Activated CD8-positive, alpha-beta memory T cell treated with anti-CD3 and anti-CD28 coated beads for 1 hour (primary cell): Measurements from ENCODE around the gene TNP1.

Experiments
- DNase-seq, 2 donors: peaks; one replicate each; pipeline ENCODE4 v3.0.0-alpha.2; 2020; ENCODE audit warnings: low read depth in 1 of 2; ENCODE audit errors: extremely low read depth in 1 of 2

TNP1 gene

DNA sequence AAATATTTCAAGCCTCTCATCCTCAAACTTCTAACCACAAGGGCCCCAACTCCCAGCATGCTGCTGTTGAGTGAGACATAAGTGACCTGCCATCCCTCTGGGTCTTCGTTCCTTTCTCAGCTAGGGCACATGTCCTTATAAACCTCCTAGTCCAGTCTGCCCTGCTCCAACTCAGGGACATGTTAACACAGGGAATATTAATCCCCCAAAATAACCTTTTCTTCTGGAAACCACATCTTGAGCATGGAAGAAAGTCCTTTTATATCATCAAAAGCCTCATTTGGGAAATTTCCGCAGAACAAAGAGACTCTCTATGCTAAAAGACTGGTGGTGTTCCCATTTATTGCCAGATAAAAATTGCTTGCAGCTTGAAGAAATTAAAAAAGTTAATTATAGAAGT lies 14.4 kb downstream of the TNP1 start:
- DNase-seq = no peak

DNA sequence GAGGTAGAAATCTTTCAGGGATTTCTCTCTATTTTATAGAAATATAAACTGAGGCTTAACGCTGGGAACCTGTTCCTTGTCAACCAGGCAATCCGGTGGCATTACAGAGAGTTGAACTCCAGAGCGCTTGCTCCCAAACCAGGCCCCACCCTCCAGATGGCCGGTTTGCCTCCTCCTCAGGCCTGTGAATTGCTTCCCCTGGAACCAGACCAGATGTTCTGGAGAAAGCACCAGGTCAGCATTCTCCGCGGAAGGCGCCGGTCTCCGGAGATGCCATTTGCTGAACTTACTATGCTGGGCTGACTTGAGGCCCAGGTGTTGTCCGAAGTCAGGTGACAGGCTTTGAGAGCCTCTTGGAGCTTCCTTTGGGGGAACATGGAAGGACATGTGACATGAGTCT lies 17.2 kb downstream of the TNP1 start:
- DNase-seq = no peak

DNA sequence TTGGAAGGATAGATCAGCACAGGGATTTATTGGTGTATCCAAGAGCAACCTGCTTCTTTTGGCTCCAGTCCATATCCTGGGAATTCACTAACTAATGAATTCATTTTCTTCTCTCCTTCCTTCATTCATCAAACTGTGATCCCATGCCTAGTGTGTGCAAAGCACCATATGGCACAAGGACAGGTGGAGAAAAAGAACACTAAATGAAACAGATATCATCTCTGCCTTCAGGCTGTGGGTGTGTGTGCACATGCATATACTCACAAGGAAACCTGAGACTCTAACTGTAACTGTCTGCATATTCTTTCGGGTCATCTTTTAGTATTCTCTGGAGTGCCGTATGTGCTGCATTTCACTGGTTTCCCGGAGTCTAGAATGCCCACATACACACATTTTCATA lies 20.2 kb downstream of the TNP1 start:
- DNase-seq = no peak

DNA sequence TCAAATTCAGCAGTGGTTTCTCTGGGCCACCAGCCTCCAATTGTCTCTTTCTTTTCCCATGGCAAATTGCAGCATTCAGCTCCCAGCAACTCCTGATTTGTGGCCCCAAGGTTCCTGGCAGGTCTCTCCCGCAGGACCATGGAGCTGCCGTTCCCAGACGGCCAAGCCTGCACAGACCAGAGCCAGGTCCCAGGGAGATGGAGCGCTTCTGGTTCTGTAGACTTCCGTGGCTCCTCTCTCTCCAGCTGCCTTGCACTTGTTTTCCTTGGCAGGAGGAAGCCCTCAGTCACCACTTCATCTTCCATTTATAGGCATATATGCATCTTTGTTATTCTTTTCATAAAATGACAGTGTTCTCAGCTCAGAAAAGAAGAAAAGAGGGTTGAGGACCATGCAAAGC lies 21.7 kb downstream of the TNP1 start:
- no peak for DNase-seq

DNA sequence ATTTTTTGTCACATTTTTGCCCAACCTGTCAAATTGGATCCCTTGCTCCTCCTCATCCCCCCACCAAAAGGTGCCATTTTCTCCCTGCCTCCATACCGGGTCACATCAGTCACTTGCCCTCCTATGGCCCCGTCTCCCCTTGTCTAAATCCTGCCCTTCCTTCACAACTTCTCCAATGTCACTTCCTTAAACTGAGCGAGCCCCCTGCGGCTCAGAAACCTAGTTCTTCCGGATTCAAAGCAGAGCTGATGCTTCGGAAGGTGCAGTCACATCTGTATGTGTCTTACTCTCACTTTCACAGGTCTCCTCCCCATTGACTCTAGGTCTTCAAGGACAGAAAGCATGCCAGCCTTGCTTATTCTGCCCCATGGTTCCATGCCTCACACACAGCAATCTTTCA lies 22.1 kb downstream of the TNP1 start:
- no peak for DNase-seq

DNA sequence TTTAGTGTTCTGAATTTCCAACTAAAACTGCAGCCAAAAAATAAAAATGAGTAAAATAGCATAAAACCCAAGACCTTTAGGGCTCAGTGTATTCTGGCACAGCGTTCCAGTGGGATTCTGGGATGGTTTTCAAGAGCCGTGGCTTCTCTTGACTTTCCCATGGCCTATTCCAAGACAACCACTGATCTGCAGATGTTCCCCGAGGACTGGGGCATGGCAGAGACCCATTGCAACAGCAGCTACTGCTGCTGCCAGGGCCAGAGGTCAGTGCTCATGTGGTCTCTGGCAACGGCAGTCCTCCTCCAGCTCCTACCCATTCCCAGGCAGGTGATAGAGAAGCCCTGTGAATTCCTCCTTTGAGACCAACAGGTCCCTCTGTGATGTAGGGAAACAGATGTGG lies 26.8 kb downstream of the TNP1 start:
- DNase-seq = no peak

DNA sequence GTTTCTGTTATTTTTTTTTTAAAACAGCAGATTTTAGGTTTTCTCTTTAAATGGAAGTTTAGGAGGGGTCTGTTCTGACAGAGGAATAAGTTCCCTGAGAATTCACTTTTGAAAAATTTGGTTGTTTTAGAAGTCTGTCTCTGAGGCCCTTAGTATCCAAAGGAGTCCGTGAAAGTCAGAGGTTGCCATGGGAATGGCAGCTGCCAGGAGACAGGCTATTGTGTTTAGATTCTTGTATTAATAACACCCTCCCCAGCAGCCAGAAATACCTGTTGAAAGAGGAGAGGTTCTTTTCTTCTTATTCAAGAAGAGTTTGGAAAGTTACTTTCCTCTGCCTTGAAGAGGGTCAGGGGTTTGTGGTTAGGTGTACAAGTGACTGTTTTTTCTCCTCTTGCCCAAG lies 29.5 kb downstream of the TNP1 start:
- no peak for DNase-seq

DNA sequence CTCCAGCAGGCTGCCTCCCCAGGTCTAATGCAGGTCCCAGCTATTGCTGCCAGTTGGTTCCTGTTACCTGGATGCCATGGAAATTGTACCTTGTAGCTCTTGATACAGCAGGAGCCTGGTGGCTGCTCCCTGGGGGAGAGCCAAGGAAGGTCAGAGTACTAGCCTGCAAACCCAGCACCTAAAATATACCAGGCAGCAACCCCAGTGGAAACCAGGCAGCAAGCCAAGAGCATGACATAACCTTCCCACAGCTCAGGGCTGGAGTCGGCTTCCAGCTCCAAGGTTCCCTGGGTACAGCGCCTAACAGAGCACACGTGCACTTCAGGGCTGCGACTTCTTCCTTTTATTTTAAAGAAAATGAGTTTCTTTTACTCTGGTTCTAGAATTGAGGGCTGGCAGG lies 30.3 kb downstream of the TNP1 start:
- no peak for DNase-seq

DNA sequence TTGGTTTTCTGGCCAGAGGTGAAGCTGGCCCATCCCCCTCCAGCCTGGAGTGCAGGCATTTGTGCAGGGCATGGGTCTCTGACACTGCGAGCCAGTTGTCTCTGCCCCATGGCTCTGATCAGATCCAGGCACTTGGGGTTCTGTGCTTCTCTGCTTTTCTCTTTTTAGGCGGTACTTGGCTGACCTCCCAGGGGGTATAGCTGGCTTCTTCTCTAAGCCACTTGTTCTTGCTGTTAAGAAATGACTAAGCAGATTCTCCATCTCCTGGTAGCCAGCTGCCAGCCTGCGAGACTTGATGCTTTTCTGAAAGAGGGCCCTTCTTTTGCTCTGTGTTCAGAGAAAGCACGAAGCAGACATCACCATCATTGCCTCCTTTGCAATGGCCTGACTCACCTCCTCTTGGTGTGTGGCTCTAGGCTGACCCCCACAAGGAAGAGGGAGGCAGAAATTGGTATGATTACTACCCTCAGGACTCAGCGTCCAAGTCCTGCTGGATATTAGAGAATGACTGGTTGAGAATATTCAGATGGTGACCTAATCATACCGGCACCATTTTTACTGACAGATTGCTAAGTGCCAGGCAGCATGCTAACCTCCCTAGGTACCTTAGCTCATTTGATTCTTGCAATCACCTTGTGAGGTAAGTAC lies 32.7 kb downstream of the TNP1 start:
- DNase-seq = no peak

DNA sequence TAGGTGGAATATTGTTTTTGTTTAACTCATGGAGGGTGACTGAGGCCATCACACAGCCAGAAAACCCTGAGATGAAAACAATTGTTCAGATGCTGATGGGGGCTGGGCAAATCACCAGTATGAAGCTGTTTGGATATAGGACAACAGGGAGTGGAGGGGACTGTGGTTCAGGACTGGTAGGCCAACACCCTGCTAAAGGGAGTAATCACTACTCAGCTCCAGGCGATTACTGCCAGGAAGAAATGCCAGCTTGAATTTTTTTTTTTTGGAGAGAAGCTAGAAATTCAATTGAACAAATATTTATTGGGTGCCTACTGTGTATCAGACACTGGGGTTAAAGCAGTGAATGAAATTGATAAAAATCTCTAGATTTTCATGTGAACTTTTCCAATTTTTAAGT lies 37.4 kb downstream of the TNP1 start:
- DNase-seq = no peak

DNA sequence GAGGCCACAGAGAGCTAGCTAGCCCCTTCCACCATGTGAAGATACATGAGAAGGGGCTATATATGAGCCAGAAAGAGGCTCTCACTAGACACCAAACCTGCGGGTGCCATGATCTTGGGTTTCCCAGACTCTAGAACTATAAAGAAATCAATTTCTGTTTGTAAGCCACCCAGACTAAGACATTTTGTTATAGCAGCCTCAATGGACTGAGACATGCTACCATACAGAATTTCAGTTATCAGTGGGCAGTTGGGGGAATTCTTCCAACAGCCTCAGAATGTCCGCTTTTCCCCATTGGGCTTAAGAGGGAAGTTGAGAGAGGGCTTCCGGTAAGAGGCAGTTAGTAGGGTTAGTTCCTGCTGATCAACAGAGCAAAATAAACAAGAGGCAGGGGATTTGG lies 39.2 kb downstream of the TNP1 start:
- no peak for DNase-seq

DNA sequence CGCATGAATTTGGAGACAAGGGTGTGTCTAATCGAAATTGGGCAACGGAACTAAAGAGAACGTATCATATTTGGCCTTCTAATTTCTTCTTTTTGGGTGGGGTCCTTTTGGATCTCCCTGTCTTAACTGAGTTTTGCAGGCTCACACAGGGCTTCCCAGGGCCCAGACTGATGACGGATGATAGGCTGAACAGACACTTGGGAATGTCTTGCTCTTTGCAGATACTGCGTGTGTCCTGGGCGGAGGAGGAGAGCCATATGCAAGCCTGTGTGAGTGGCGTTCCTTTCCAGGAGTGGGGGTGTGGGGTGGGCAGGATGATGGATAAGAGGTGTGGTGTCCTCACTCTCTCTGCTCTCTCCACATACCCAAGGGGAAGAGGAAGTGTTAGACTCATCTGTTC lies 40.1 kb downstream of the TNP1 start:
- no peak for DNase-seq

DNA sequence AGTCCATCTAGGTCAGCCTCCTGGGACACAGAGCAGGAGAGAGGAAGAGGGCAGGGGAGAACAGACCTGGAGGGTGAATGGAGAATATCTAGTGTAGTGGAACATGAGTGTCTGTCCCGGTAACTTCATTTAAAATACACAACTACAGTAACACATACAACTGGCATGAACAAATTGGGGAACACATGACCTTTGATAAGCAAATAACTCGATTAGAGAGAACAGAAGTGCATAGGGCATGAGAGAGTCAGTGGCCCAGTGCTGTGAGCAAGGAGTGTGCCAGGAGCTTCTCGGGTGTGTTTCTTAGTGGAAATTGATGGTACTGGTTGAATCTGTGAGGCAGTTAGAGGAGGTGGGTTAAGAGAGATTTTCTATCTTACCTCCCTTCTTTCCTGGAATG lies 40.8 kb downstream of the TNP1 start:
- DNase-seq = no peak

DNA sequence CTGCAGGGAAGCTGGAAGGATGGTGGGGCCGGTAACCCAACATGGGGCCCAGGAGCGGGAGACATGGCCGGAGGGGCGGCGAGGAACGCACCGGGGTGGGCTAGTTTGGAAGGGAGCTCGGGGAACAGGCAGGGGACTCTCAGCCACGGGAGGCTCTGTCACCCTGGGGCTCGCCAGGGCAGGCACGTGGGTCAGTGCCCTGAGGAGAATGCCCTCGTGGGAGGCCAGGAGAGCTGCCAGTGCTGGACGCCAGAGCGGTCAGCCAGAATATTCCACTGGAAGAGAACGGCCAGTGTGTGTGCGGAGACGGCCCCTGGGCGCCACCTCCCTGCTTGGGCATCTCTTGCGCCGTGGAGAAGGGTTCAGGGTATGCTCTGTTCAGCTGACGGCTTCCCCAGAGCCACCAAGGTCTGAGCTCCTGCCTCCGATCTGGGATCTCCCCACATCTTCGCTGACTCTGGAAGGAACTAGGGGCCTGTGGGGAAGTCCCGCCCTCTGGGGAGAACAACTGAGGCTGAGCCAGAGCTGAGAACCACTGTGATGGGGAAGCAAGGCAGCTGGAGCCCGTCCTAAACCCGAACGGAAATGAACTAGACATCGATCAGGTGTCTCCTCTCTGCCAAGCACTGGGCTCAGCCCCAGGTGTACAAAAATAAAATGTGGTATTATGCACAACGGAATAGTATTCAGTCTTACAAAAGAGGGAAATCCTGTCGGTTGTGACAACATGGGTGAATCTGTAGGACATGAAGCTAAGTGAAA lies 49.3 kb downstream of the TNP1 start:
- no peak for DNase-seq
